Measurements from ENCODE around the gene HCAR3.
A peak's percentile ranks its signal among the peaks of the same experiment; 100 is the strongest.

HCAR3 gene

GRCh38 chr12:122732170-122732569 is 15.6 kb upstream of the HCAR3 start:
- H3K4me3 ChIP-seq (ENCODE audit: low read depth, low read length): no peak overlapping the region
- DNase-seq (ENCODE audit: low read depth): no peak
- TF ChIP-seq POLR2A (IDR thresholded peaks at IDR 0.05; ENCODE audit: extremely low read depth, insufficient read length): no peak
- no peak for TF ChIP-seq CTCF (IDR thresholded peaks at IDR 0.05; ENCODE audit: low read depth, low read length)
- TF ChIP-seq MAX (IDR thresholded peaks at IDR 0.05; ENCODE audit: low read depth, low read length): no peak
- TF ChIP-seq MYC (IDR thresholded peaks at IDR 0.05; ENCODE audit: low read depth, low read length): no peak

GRCh38 chr12:122730215-122731014 is 13.8 kb upstream of the HCAR3 start, which contains the start of gene HCAR1:
Gene HCAR1 (minus strand): TSS chr12:122730844. CDS start chr12:122730339, 505 bp downstream.
- H3K4me3 ChIP-seq (ENCODE audit: low read depth, low read length): peak within 1 kb of the TSS; percentile 39
- TF ChIP-seq CTCF (IDR thresholded peaks at IDR 0.05; ENCODE audit: low read depth, low read length): no peak
- TF ChIP-seq POLR2A (IDR thresholded peaks at IDR 0.05; ENCODE audit: extremely low read depth, insufficient read length): no peak
- TF ChIP-seq MYC (IDR thresholded peaks at IDR 0.05; ENCODE audit: low read depth, low read length): no peak
- TF ChIP-seq MAX (IDR thresholded peaks at IDR 0.05; ENCODE audit: low read depth, low read length): no peak
- no peak for DNase-seq (ENCODE audit: low read depth)

- DNase-seq (ENCODE audit: low read depth): no peak
- TF ChIP-seq MAX (IDR thresholded peaks at IDR 0.05; ENCODE audit: low read depth, low read length) (no peak), MYC (IDR thresholded peaks at IDR 0.05; ENCODE audit: low read depth, low read length) (no peak), POLR2A (IDR thresholded peaks at IDR 0.05; ENCODE audit: extremely low read depth, insufficient read length) (no peak), CTCF (IDR thresholded peaks at IDR 0.05; ENCODE audit: low read depth, low read length) (no peak)
Measured at GRCh38 chr12:122729583-122730214, 13.1 kb upstream of the HCAR3 start.

GRCh38 chr12:122726080-122726558 is 9.5 kb upstream of the HCAR3 start:
- peak; percentile 76 for DNase-seq (ENCODE audit: low read depth)
- TF ChIP-seq MAX (IDR thresholded peaks at IDR 0.05; ENCODE audit: low read depth, low read length) (no peak), CTCF (IDR thresholded peaks at IDR 0.05; ENCODE audit: low read depth, low read length) (no peak), MYC (IDR thresholded peaks at IDR 0.05; ENCODE audit: low read depth, low read length) (no peak), POLR2A (IDR thresholded peaks at IDR 0.05; ENCODE audit: extremely low read depth, insufficient read length) (no peak)
- no peak overlapping the region for H3K4me3 ChIP-seq (ENCODE audit: low read depth, low read length)

More at GRCh38 chr12:122729583-122730214, 13.1 kb upstream of the HCAR3 start:
- H3K4me3 ChIP-seq (ENCODE audit: low read depth, low read length): no peak overlapping the region

GRCh38 chr12:122725452-122726079 is 9.0 kb upstream of the HCAR3 start:
- DNase-seq (ENCODE audit: low read depth): no peak
- no peak overlapping the region for H3K4me3 ChIP-seq (ENCODE audit: low read depth, low read length)
- TF ChIP-seq MAX (IDR thresholded peaks at IDR 0.05; ENCODE audit: low read depth, low read length) (no peak), MYC (IDR thresholded peaks at IDR 0.05; ENCODE audit: low read depth, low read length) (no peak), CTCF (IDR thresholded peaks at IDR 0.05; ENCODE audit: low read depth, low read length) (no peak), POLR2A (IDR thresholded peaks at IDR 0.05; ENCODE audit: extremely low read depth, insufficient read length) (no peak)
